Measurements from ENCODE around the gene ISY1. TPM values are rescaled to one million over a fixed set of nuclear protein-coding genes. Genes with fewer than 3 reads are reported as not detected.

ISY1 gene
- total and polyA plus RNA-seq, 2 of the 4 experiments (the other 2 are of a cell fraction): 28.5 to 31.5 TPM

GRCh38 chr3:129144786-129145185 lies 16.1 kb downstream of the ISY1 start:
- BruUV-seq (replicated peaks): no TSS peak
- no peak overlapping the region for H2BK5ac ChIP-seq (ENCODE audit: low read depth, low read length, poor library complexity, severe bottlenecking)
- H3K14ac ChIP-seq (replicated peaks; ENCODE audit: low read depth, low read length): no peak overlapping the region
- TF ChIP-seq RFX5 (IDR thresholded peaks at IDR 0.05; ENCODE audit: low read depth, low read length): no peak
- TF ChIP-seq RAD21 (IDR thresholded peaks at IDR 0.05; ENCODE audit: low read length): no peak
- no peak for TF ChIP-seq CEBPB (IDR thresholded peaks at IDR 0.05; ENCODE audit: low read depth, low read length)
- no peak for TF ChIP-seq MXI1 (IDR thresholded peaks at IDR 0.05; ENCODE audit: borderline replicate concordance, low read depth, low read length)
- TF ChIP-seq MAZ (IDR thresholded peaks at IDR 0.05; ENCODE audit: borderline replicate concordance, low read depth, low read length): no peak
- TF ChIP-seq, protein P1, sequence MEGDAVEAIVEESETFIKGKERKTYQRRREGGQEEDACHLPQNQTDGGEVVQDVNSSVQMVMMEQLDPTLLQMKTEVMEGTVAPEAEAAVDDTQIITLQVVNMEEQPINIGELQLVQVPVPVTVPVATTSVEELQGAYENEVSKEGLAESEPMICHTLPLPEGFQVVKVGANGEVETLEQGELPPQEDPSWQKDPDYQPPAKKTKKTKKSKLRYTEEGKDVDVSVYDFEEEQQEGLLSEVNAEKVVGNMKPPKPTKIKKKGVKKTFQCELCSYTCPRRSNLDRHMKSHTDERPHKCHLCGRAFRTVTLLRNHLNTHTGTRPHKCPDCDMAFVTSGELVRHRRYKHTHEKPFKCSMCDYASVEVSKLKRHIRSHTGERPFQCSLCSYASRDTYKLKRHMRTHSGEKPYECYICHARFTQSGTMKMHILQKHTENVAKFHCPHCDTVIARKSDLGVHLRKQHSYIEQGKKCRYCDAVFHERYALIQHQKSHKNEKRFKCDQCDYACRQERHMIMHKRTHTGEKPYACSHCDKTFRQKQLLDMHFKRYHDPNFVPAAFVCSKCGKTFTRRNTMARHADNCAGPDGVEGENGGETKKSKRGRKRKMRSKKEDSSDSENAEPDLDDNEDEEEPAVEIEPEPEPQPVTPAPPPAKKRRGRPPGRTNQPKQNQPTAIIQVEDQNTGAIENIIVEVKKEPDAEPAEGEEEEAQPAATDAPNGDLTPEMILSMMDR (conservative IDR thresholded peaks at IDR 0.05; ENCODE audit: low read depth, low read length): no peak
- no peak for TF ChIP-seq BHLHE40 (IDR thresholded peaks at IDR 0.05; ENCODE audit: low read depth, low read length)
- TF ChIP-seq MAFK (IDR thresholded peaks at IDR 0.05; ENCODE audit: low read depth, low read length): no peak
- no peak for TF ChIP-seq ELK1 (IDR thresholded peaks at IDR 0.05; ENCODE audit: borderline replicate concordance, low read depth, low read length)
- no peak for TF ChIP-seq RCOR1 (IDR thresholded peaks at IDR 0.05; ENCODE audit: insufficient replicate concordance, low read length)
- no peak overlapping the region for H3K4ac ChIP-seq (ENCODE audit: low read depth, low read length)
- peaks cover 22% of the 10 kb centered on the region for H3K36me3 ChIP-seq (ENCODE audit: control insufficient read depth, insufficient read depth, low read length)
- H3K4me3 ChIP-seq (ENCODE audit: insufficient read depth, low read depth, low read length): no peak overlapping the region
- no peak for DNase-seq
- no peak overlapping the region for H3K9ac ChIP-seq (ENCODE audit: low read depth, low read length)
- no peak overlapping the region for H2AFZ ChIP-seq (replicated peaks; ENCODE audit: low read length, poor library complexity)
- H4K20me1 ChIP-seq (ENCODE audit: insufficient read depth, low read length): no peaks in the 10 kb centered on the region
- H2AK9ac ChIP-seq (replicated peaks; ENCODE audit: low read depth, low read length, poor library complexity): no peak overlapping the region
- H3K4me1 ChIP-seq (ENCODE audit: control insufficient read depth, insufficient read depth, low read length): no peaks in the 10 kb centered on the region
- no peak overlapping the region for H4K91ac ChIP-seq (ENCODE audit: insufficient read depth, low read depth, low read length)
- no peaks in the 10 kb centered on the region for H3K9me1 ChIP-seq (ENCODE audit: insufficient read depth, low read length)
- POLR2A ChIA-PET (ENCODE audit: unreplicated experiment): no interaction called here
- in situ Hi-C loops (cut with MboI; ENCODE audit: low sequenced_read_pairs) (no loop called here), intact Hi-C loops (cut with micrococcal nuclease) (no loop called here), dilution Hi-C loops (cut with HindIII; ENCODE audit: low sequenced_read_pairs, unreplicated experiment) (no loop called here)
- H3K18ac ChIP-seq (ENCODE audit: low read depth, low read length): no peak overlapping the region
- H2BK120ac ChIP-seq (ENCODE audit: low read depth, low read length): no peak overlapping the region
- no peak for ATAC-seq (ENCODE audit: low read depth)
- H3K4me2 ChIP-seq (ENCODE audit: low read depth, low read length): no peak overlapping the region
- no peak overlapping the region for H4K8ac ChIP-seq (ENCODE audit: low read depth in 2 of 2, low read length in 2 of 2)
- H4K5ac ChIP-seq (ENCODE audit: low read depth, low read length): no peak overlapping the region
- H3K56ac ChIP-seq (ENCODE audit: extremely low read depth, insufficient read depth, low read length): no peak overlapping the region
- H2BK20ac ChIP-seq (ENCODE audit: low read depth, low read length): no peak overlapping the region
- no peak overlapping the region for H3K27ac ChIP-seq (ENCODE audit: insufficient read depth, low read length)
- no peak overlapping the region for H2BK15ac ChIP-seq (ENCODE audit: low read depth, low read length)
- no peak overlapping the region for H3K23ac ChIP-seq (ENCODE audit: low read depth, low read length)
- H2AK5ac ChIP-seq (ENCODE audit: low read depth, low read length): no peak overlapping the region
- H3K27me3 ChIP-seq (ENCODE audit: control insufficient read depth, insufficient read depth, low read length): no peaks in the 10 kb centered on the region
- no peaks in the 10 kb centered on the region for H3K9me3 ChIP-seq (ENCODE audit: control insufficient read depth, insufficient read depth, low read length)
- H3K79me1 ChIP-seq (ENCODE audit: low read depth in 1 of 2, low read length in 2 of 2): peaks cover 5 to 12% of the 10 kb centered on the region in 2 experiments; a peak in 2 of 4 replicates
- CTCF ChIA-PET: no interaction called here
